SK-N-SH (cell line): ENCODE results near the gene NYNRIN.

Source experiments
- EP300 ChIP-seq, 2 experiments: IDR thresholded peaks; 2 replicates each; pipeline versions ENCODE4 v1.4.0 to v1.6.1; 2012; ENCODE audit warnings: borderline replicate concordance in 1 of 2, low read depth in 1 of 2, low read length in 1 of 2
- NRF1 ChIP-seq: IDR thresholded peaks from 2 replicates; pipeline ENCODE4 v1.6.1; 2012; ENCODE audit warnings: low read depth, mild to moderate bottlenecking, low read length
- REST ChIP-seq: IDR thresholded peaks from 2 replicates; pipeline ENCODE4 v1.6.1; 2012; ENCODE audit warnings: mild to moderate bottlenecking, low read depth, low read length, moderate library complexity
- USF2 ChIP-seq: fragments of 150-350 bp; IDR thresholded peaks from 2 replicates; pipeline ENCODE4 v1.6.1; 2017; ENCODE audit warnings: antibody characterized with exemption, low read length, low read depth, borderline replicate concordance

- no peak for TF ChIP-seq REST
- no peak for TF ChIP-seq NRF1
- TF ChIP-seq USF2, result no peak
- TF ChIP-seq EP300 (IDR thresholded peaks at IDR 0.05; ENCODE audit: borderline replicate concordance in 1 of 2, low read depth in 1 of 2, low read length in 1 of 2), result no peak
Observed at GRCh38 chr14:24351517-24351916, 47.3 kb upstream of the NYNRIN start.
